HCT116 (cell line): ENCODE results near the gene ZMYND11. TPM values are rescaled to one million over a fixed set of nuclear protein-coding genes. Genes with fewer than 3 reads are reported as not detected.

Source experiments
- ATAC-seq: fragments of 200-7000 bp; cut with Tn5 transposase; 2 replicates; pipeline ENCODE4 v1.9.1; 2020; ENCODE audit warnings: mild to moderate bottlenecking, moderate library complexity
- BruUV-seq: library from RNA; stranded (reverse); fragments of 400-500 nt; replicated peaks from 2 replicates; lab custom pipeline; 2021; lab: Mats Ljungman, UMichigan
- CTCF ChIA-PET: fragments of 300-600 bp; sonication (Branson Sonifier 250); formaldehyde crosslinking; loops from one replicate; lab custom pipeline; 2021; ENCODE audit warnings: antibody characterized with exemption; lab: Charles Lee
- POLR2A ChIA-PET: fragments of 300-600, 350-600 bp; sonication (Branson Sonifier 250); formaldehyde crosslinking; loops from one replicate; lab custom pipeline; 2021; ENCODE audit warnings: antibody characterized with exemption; lab: Charles Lee
- RAD21 ChIA-PET, 2 experiments: fragments of 300-600 bp; sonication (Branson Sonifier 250); formaldehyde crosslinking; loops; one replicate each; lab custom pipeline; 2023; ENCODE audit warnings: low total read pairs in 2 of 2; ENCODE audit not compliant: uncharacterized antibody in 2 of 2, unreplicated experiment in 2 of 2, low non-redundant PET in 1 of 2; lab: Charles Lee
- DNase-seq: peaks from one replicate; pipeline ENCODE4 v3.0.0-alpha.2; 2010; ENCODE audit warnings: low read depth, low spot score
- H2AFZ ChIP-seq: fragments of 200-600 bp; shearing (Covaris generic), sonication (generic); 2 replicates; pipeline ENCODE4 v1.6.1; 2017; ENCODE audit warnings: low read depth, mixed run types, mixed read lengths, antibody characterized with exemption, low read length; ENCODE audit not compliant: poor library complexity, severe bottlenecking
- H3K27ac ChIP-seq: 2 replicates; pipeline ENCODE4 v1.5.1; 2012; ENCODE audit warnings: low read depth, low read length
- H3K27me3 ChIP-seq: fragments of 200-600 bp; sonication (generic); 2 replicates; pipeline ENCODE4 v1.6.1; 2016; ENCODE audit warnings: mixed run types, low read length, mixed read lengths; ENCODE audit not compliant: insufficient read depth
- H3K36me3 ChIP-seq, 2 experiments: fragments of 200-500 bp in 1 of 2; fragments of 200-600 bp in 1 of 2; sonication (Bioruptor generic) in 1 of 2; sonication (generic) in 1 of 2; 2 replicates each; pipeline versions ENCODE4 v1.5.1 to v1.6.1; 2014 to 2016; ENCODE audit warnings: low read length in 2 of 2, inconsistent platforms in 1 of 2, mixed read lengths in 1 of 2, mixed run types in 1 of 2; ENCODE audit not compliant: insufficient read depth in 2 of 2, control insufficient read depth in 1 of 2
- H3K4me1 ChIP-seq, 2 experiments: fragments of 200-600 bp in 1 of 2; sonication (generic) in 1 of 2; 2 replicates each; pipeline versions ENCODE4 v1.5.1 to v1.6.1; 2012 to 2017; ENCODE audit warnings: low read length in 2 of 2, inconsistent platforms in 1 of 2, mild to moderate bottlenecking in 1 of 2, mixed read lengths in 1 of 2, mixed run types in 1 of 2, moderate library complexity in 1 of 2; ENCODE audit not compliant: insufficient read depth in 2 of 2, control insufficient read depth in 1 of 2
- H3K4me2 ChIP-seq: fragments of 200-600 bp; sonication (generic); 2 replicates; pipeline ENCODE4 v1.6.1; 2017; ENCODE audit warnings: mixed run types, low read length, mixed read lengths
- H3K4me3 ChIP-seq, 2 experiments: fragments of 200-600 bp in 1 of 2; sonication (generic) in 1 of 2; replicated peaks in 1 of 2; 2 replicates each; pipeline ENCODE4 v1.5.1; 2011 to 2016; ENCODE audit warnings: low read length in 2 of 2, control low read depth in 1 of 2, low read depth in 1 of 2, mild to moderate bottlenecking in 1 of 2, mixed read lengths in 1 of 2, mixed run types in 1 of 2
- H3K79me2 ChIP-seq: fragments of 200-600 bp; sonication (generic); 2 replicates; pipeline ENCODE4 v1.6.1; 2017; ENCODE audit warnings: mild to moderate bottlenecking, mixed run types, low read length, moderate library complexity, mixed read lengths; ENCODE audit not compliant: insufficient read depth
- H3K9ac ChIP-seq: fragments of 200-600 bp; sonication (generic); 2 replicates; pipeline ENCODE4 v1.6.1; 2016; ENCODE audit warnings: low read length, mixed read lengths
- H3K9me2 ChIP-seq: fragments of 200-600 bp; sonication (generic), shearing (Covaris generic); 2 replicates; pipeline ENCODE4 v1.6.1; 2017; ENCODE audit warnings: mixed run types, mild to moderate bottlenecking, moderate library complexity; ENCODE audit not compliant: insufficient read depth
- H3K9me3 ChIP-seq, 2 experiments: fragments of 200-500 bp in 1 of 2; fragments of 200-600 bp in 1 of 2; sonication (Bioruptor generic) in 1 of 2; sonication (generic) in 1 of 2; 2 replicates each; pipeline ENCODE4 v1.6.1; 2014 to 2017; ENCODE audit warnings: low read length in 2 of 2, mixed read lengths in 2 of 2, inconsistent platforms in 1 of 2, low read depth in 1 of 2, mild to moderate bottlenecking in 1 of 2, mixed run types in 1 of 2, moderate library complexity in 1 of 2; ENCODE audit not compliant: control insufficient read depth in 1 of 2, insufficient read depth in 1 of 2
- H4K20me1 ChIP-seq: fragments of 200-600 bp; sonication (generic), shearing (Covaris generic); 2 replicates; pipeline ENCODE4 v1.6.1; 2017; ENCODE audit warnings: mixed run types, mild to moderate bottlenecking, moderate library complexity; ENCODE audit not compliant: insufficient read depth
- CEBPB ChIP-seq: IDR thresholded peaks from 2 replicates; pipeline ENCODE4 v1.6.1; 2012; ENCODE audit warnings: low read depth
- CTCF ChIP-seq, 3 experiments: fragments of 200-600 bp in 1 of 3; sonication (generic) in 1 of 3; IDR thresholded peaks in 2 of 3; conservative IDR thresholded peaks in 1 of 3; 2 replicates each; pipeline ENCODE4 v1.5.1; 2012 to 2017; ENCODE audit warnings: low read depth in 2 of 3, low read length in 2 of 3, antibody characterized with exemption in 1 of 3, borderline replicate concordance in 1 of 3, control low read depth in 1 of 3, mild to moderate bottlenecking in 1 of 3, mixed read lengths in 1 of 3, mixed run types in 1 of 3, moderate library complexity in 1 of 3; ENCODE audit not compliant: insufficient read depth in 1 of 3
- EGR1 ChIP-seq: IDR thresholded peaks from 2 replicates; pipeline ENCODE4 v1.6.1; 2012; ENCODE audit warnings: low read depth
- ELF1 ChIP-seq: IDR thresholded peaks from 2 replicates; pipeline ENCODE4 v1.6.1; 2012; ENCODE audit warnings: low read depth, borderline replicate concordance
- EZH2 ChIP-seq: fragments of 200-600 bp; sonication (generic); IDR thresholded peaks from 2 replicates; pipeline ENCODE4 v1.6.1; 2017; ENCODE audit warnings: antibody characterized with exemption, mixed run types
- EZH2phosphoT487 ChIP-seq: fragments of 200-600 bp; IDR thresholded peaks from 2 replicates; pipeline ENCODE4 v1.6.1; 2018; ENCODE audit warnings: antibody characterized with exemption, borderline replicate concordance
- FOSL1 ChIP-seq: IDR thresholded peaks from 2 replicates; pipeline ENCODE4 v1.6.1; 2012; ENCODE audit warnings: low read depth
- JUND ChIP-seq: IDR thresholded peaks from 2 replicates; pipeline ENCODE4 v1.6.1; 2012
- POLR2AphosphoS5 ChIP-seq: IDR thresholded peaks from 2 replicates; pipeline ENCODE4 v1.6.1; 2011; ENCODE audit warnings: mild to moderate bottlenecking, low read depth, low read length, moderate library complexity
- RAD21 ChIP-seq: IDR thresholded peaks from 2 replicates; pipeline ENCODE4 v1.6.1; 2012; ENCODE audit warnings: low read depth, mild to moderate bottlenecking
- REST ChIP-seq: IDR thresholded peaks from 2 replicates; pipeline ENCODE4 v1.6.1; 2012; ENCODE audit warnings: low read depth
- SIN3A ChIP-seq: IDR thresholded peaks from 2 replicates; pipeline ENCODE4 v1.6.1; 2012; ENCODE audit warnings: low read depth
- SP1 ChIP-seq: IDR thresholded peaks from 2 replicates; pipeline ENCODE4 v1.6.1; 2012; ENCODE audit warnings: low read depth
- SRF ChIP-seq: IDR thresholded peaks from 2 replicates; pipeline ENCODE4 v1.6.1; 2012; ENCODE audit warnings: low read depth
- TCF7L2 ChIP-seq: IDR thresholded peaks from 2 replicates; pipeline ENCODE4 v1.7.0; 2011; ENCODE audit warnings: borderline replicate concordance, inconsistent platforms; ENCODE audit not compliant: insufficient read depth, insufficient read length; ENCODE audit errors: extremely low read depth
- ZFX ChIP-seq: fragments of 450-650 bp; IDR thresholded peaks from 2 replicates; pipeline ENCODE4 v1.6.1; 2017
- ZNF274 ChIP-seq: fragments of 200-500 bp; sonication (Bioruptor generic); IDR thresholded peaks from 2 replicates; pipeline ENCODE4 v1.6.1; 2014; ENCODE audit warnings: mild to moderate bottlenecking, low read depth, low read length, inconsistent platforms
- intact Hi-C: fragments of 100-400 bp; cut with micrococcal nuclease; formaldehyde crosslinking; loops from 2 replicates; pipeline ENCODE4 v1.10.0; 2022
- total RNA-seq: library from RNA; stranded (reverse); gene quantifications from one replicate; pipeline ENCODE4 v1.2.1, GENCODE V29; 2021; ENCODE audit not compliant: unreplicated experiment
- TF ChIP-seq, protein P1 (sequence below): IDR thresholded peaks from 2 replicates; pipeline ENCODE4 v1.6.1; 2012

ZMYND11 gene
- total RNA-seq, 1 experiment from 2014 or later = 28.3 TPM

- TF ChIP-seq CTCF (IDR thresholded peaks at IDR 0.05 in 2 of 3, conservative IDR thresholded peaks at IDR 0.05 in 1 of 3; ENCODE audit: borderline replicate concordance in 1 of 3, insufficient read depth in 1 of 3, low read depth in 2 of 3, low read length in 2 of 3) (no peak), SIN3A (no peak), TCF7L2 (no peak), CEBPB (no peak), EGR1 (no peak), EZH2 (no peak), SP1 (no peak), ELF1 (no peak), SRF (no peak), POLR2AphosphoS5 (no peak), ZFX (no peak)
- TF ChIP-seq, protein P1, sequence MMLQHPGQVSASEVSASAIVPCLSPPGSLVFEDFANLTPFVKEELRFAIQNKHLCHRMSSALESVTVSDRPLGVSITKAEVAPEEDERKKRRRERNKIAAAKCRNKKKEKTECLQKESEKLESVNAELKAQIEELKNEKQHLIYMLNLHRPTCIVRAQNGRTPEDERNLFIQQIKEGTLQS = no peak
These were observed 43.9 kb upstream of the ZMYND11 start (continued) for GRCh38 chr10:91313-91712.

- H3K4me2 ChIP-seq = peak overlapping the region; percentile 73
- H3K9ac ChIP-seq = no peak overlapping the region
- ChIA-PET POLR2A (no interaction called here), RAD21 (no interaction called here), CTCF (no interaction called here)
- H4K20me1 ChIP-seq = no peaks in the 10 kb centered on the region
- no peaks in the 10 kb centered on the region for H3K9me2 ChIP-seq
- H3K79me2 ChIP-seq = no peaks in the 10 kb centered on the region
- DNase-seq = no peak
- H2AFZ ChIP-seq = no peak overlapping the region
- intact Hi-C loops = no loop called here
- peaks cover 3 to 11% of the 10 kb centered on the region in 2 experiments; a peak in 2 of 4 replicates for H3K9me3 ChIP-seq
- H3K4me3 ChIP-seq = peak overlapping the region in 1 of 2 experiments; percentile 42; a peak in 1 of 4 replicates
- peaks cover 19 to 28% of the 10 kb centered on the region in 2 experiments for H3K4me1 ChIP-seq
- H3K27ac ChIP-seq = peak overlapping the region; percentile 48
- ATAC-seq = no peak
- no peaks in the 10 kb centered on the region for H3K27me3 ChIP-seq
- no peaks in the 10 kb centered on the region for H3K36me3 ChIP-seq
- BruUV-seq = no TSS peak
- TF ChIP-seq EZH2phosphoT487 (no peak), RAD21 (no peak), REST (no peak), SIN3A (no peak), CEBPB (no peak), ZNF274 (no peak), FOSL1 (no peak), TCF7L2 (no peak), ELF1 (no peak), JUND (no peak), CTCF (IDR thresholded peaks at IDR 0.05 in 2 of 3, conservative IDR thresholded peaks at IDR 0.05 in 1 of 3; ENCODE audit: borderline replicate concordance in 1 of 3, insufficient read depth in 1 of 3, low read depth in 2 of 3, low read length in 2 of 3) (no peak)
- TF ChIP-seq, protein P1 = no peak
These were observed 43.1 kb upstream of the ZMYND11 start for GRCh38 chr10:92153-92552.
